Lung (tissue), 16 donors: Measurements from ENCODE around the gene DHFR. TPM values are rescaled to one million over a fixed set of nuclear protein-coding genes. Genes with fewer than 3 reads are reported as not detected.
A peak's percentile ranks its signal among the peaks of the same experiment; 100 is the strongest.

Source experiments
- ATAC-seq: fragments of 200-7000 bp; cut with Tn5 transposase; one replicate; pipeline ENCODE4 v1.9.1; 2020; ENCODE audit warnings: moderate number of reproducible peaks; ENCODE audit not compliant: insufficient read depth, low FRiP score
- DNase-seq, 3 donors: peaks; one replicate each; pipeline ENCODE4 v3.0.0-alpha.2; 2013 to 2017
- H3K27ac ChIP-seq, 2 donors: one replicate each; pipeline ENCODE4 v1.5.1; 2013; ENCODE audit warnings: mild to moderate bottlenecking in 2 of 2, moderate library complexity in 2 of 2, control low read depth in 1 of 2, inconsistent platforms in 1 of 2, low read depth in 1 of 2, low read length in 1 of 2
- H3K27me3 ChIP-seq, 3 donors: one replicate each; pipeline ENCODE4 v1.5.1; 2013; ENCODE audit warnings: low read length in 2 of 3; ENCODE audit not compliant: control insufficient read depth in 3 of 3, insufficient read depth in 3 of 3
- H3K36me3 ChIP-seq, 4 donors: one replicate each; pipeline ENCODE4 v1.5.1; 2013; ENCODE audit warnings: low read length in 4 of 4, mild to moderate bottlenecking in 1 of 4, moderate library complexity in 1 of 4; ENCODE audit not compliant: control insufficient read depth in 4 of 4, insufficient read depth in 4 of 4
- H3K4me1 ChIP-seq, 5 donors: one replicate each; pipeline ENCODE4 v1.5.1; 2013; ENCODE audit warnings: low read length in 5 of 5, mild to moderate bottlenecking in 2 of 5, moderate library complexity in 1 of 5; ENCODE audit not compliant: control insufficient read depth in 5 of 5, insufficient read depth in 5 of 5
- H3K4me3 ChIP-seq: one replicate; pipeline ENCODE4 v1.5.1; 2013; ENCODE audit warnings: mild to moderate bottlenecking, control low read depth, moderate library complexity
- H3K9ac ChIP-seq, 2 donors: one replicate each; pipeline ENCODE4 v1.5.1; 2013; ENCODE audit warnings: low read length in 2 of 2, control low read depth in 1 of 2; ENCODE audit not compliant: insufficient read depth in 1 of 2
- H3K9me3 ChIP-seq, 4 donors: one replicate each; pipeline ENCODE4 v1.5.1; 2013; ENCODE audit warnings: low read length in 3 of 4, mild to moderate bottlenecking in 1 of 4, moderate library complexity in 1 of 4; ENCODE audit not compliant: control insufficient read depth in 4 of 4, insufficient read depth in 3 of 4
- WGBS, 2 donors: extraction: QIAGEN DNeasy Blood & Tissue Kit; methylation state at CpG; one replicate each; pipeline ENCODE4 v1.1.7; 2013; 5-methylcytosine and 5-hydroxymethylcytosine counted together
- long read RNA-seq, 5 donors: transcript quantifications; one replicate each; lab custom pipeline, GENCODE V29; 2026
- polyA plus RNA-seq, 2 donors: library from polyadenylated mRNA; stranded (reverse); fragments of 200-250 nt; gene quantifications; one replicate each; pipeline ENCODE4 v1.2.1, GENCODE V29; 2013
- total RNA-seq, 2 donors: library from RNA; depleted of rRNA in 1 of 2; stranded (reverse); fragments of >200 nt in 1 of 2; gene quantifications; one replicate each; pipeline ENCODE4 v1.2.1, GENCODE V29; 2014 to 2021
- TF ChIP-seq, protein P1 (sequence below): IDR thresholded peaks from 2 replicates; pipeline ENCODE4 v1.5.1; 2012; ENCODE audit warnings: mild to moderate bottlenecking; ENCODE audit errors: control extremely low read depth, extremely low read depth
- donor health status: control.
- donor health status: control.
- donor health status: Bipolar disorder and iron deficiency.
- donor health status: healthy.
- donor health status: DM: yes; HTN: yes; CAD: no.

Gene DHFR
- total RNA-seq = 10 to 100 TPM; 11.9 to 16.0 TPM
- polyA plus RNA-seq = 10 to 100 TPM in 1 of 2 donors, 1 to 10 TPM in 1; 8.1 to 12.6 TPM
- long read RNA-seq, donor 1, transcript DHFR-201 (6 exons, 3,917 nt) = major isoform, 15 of 38 reads
- long read RNA-seq, donor 1, partial matches to known transcripts = 22 of 38 reads
- long read RNA-seq, donor 1, other reads (novel, unspliced or antisense) = 0 of 38 reads
- long read RNA-seq, donor 2, transcript DHFR-201 (6 exons, 3,917 nt) = major isoform, 7 of 7 reads
- long read RNA-seq, donor 2, partial matches to known transcripts = 0 of 7 reads
- long read RNA-seq, donor 2, other reads (novel, unspliced or antisense) = 0 of 7 reads
- long read RNA-seq, donor 3, transcript DHFR-201 (6 exons, 3,917 nt) = major isoform, 5 of 11 reads
- long read RNA-seq, donor 3, partial matches to known transcripts = 5 of 11 reads
- long read RNA-seq, donor 3, other reads (novel, unspliced or antisense) = 0 of 11 reads
- long read RNA-seq, donor 4, transcript DHFR-201 (6 exons, 3,917 nt) = major isoform, 11 of 11 reads
- long read RNA-seq, donor 4, partial matches to known transcripts = 0 of 11 reads
- long read RNA-seq, donor 4, other reads (novel, unspliced or antisense) = 0 of 11 reads
- long read RNA-seq, donor 5, transcript DHFR-201 (6 exons, 3,917 nt) = major isoform, 11 of 11 reads
- long read RNA-seq, donor 5, partial matches to known transcripts = 0 of 11 reads
- long read RNA-seq, donor 5, other reads (novel, unspliced or antisense) = 0 of 11 reads

GRCh38 chr5:80654391-80655230 is at the start of gene DHFR, which contains the start of gene MSH3:
Gene DHFR, minus strand, starts transcription at chr5:80654983. Its CDS starts 494 bp downstream, at chr5:80654489.
Gene MSH3, plus strand, starts transcription at chr5:80654652. Its CDS starts 76 bp downstream, at chr5:80654728.
- Histone ChIP-seq H3K4me1 (peaks cover 3 to 24% (median 6%) of the 10 kb centered on the region in 5 donors), H3K4me3 (peak within 1 kb of the TSS; percentile 81), H3K9me3 (no peaks in the 10 kb centered on the region), H3K36me3 (peaks cover 1 to 14% (median 6%) of the 10 kb centered on the region in 4 donors), H3K27me3 (no peaks in the 10 kb centered on the region), H3K27ac (peak within 1 kb of the TSS; percentile 94 to 98), H3K9ac (peak within 1 kb of the TSS; percentile 17 to 74)
- DNase-seq (peak; percentile 92 to 95 (median 92)), ATAC-seq (peak; percentile 80)
- 0 to 1% methylated on average over 38 to 74 of the region's 74 CpGs for WGBS, 2 donors
- TF ChIP-seq, protein P1, sequence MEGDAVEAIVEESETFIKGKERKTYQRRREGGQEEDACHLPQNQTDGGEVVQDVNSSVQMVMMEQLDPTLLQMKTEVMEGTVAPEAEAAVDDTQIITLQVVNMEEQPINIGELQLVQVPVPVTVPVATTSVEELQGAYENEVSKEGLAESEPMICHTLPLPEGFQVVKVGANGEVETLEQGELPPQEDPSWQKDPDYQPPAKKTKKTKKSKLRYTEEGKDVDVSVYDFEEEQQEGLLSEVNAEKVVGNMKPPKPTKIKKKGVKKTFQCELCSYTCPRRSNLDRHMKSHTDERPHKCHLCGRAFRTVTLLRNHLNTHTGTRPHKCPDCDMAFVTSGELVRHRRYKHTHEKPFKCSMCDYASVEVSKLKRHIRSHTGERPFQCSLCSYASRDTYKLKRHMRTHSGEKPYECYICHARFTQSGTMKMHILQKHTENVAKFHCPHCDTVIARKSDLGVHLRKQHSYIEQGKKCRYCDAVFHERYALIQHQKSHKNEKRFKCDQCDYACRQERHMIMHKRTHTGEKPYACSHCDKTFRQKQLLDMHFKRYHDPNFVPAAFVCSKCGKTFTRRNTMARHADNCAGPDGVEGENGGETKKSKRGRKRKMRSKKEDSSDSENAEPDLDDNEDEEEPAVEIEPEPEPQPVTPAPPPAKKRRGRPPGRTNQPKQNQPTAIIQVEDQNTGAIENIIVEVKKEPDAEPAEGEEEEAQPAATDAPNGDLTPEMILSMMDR = no peak

GRCh38 chr5:80704221-80704620 is 49.4 kb upstream of the DHFR start:
- no peak for DNase-seq
- Histone ChIP-seq H3K9ac (no peak overlapping the region), H3K4me1 (peaks cover 0 to 5% (median 0%) of the 10 kb centered on the region in 5 donors), H3K27ac (no peak overlapping the region), H3K27me3 (no peaks in the 10 kb centered on the region), H3K4me3 (no peak overlapping the region), H3K36me3 (peaks cover 0 to 16% (median 5%) of the 10 kb centered on the region in 4 donors), H3K9me3 (no peaks in the 10 kb centered on the region)
- TF ChIP-seq, protein P1 = no peak
- no peak for ATAC-seq
- WGBS, 2 donors = 89 to 95% methylated on average over 1 of the region's 1 CpG

GRCh38 chr5:80703747-80704146 is 49.0 kb upstream of the DHFR start:
- no peak overlapping the region for H3K9ac ChIP-seq
- ATAC-seq (no peak), DNase-seq (no peak)
- TF ChIP-seq, protein P1 = no peak
- H3K9me3 ChIP-seq = no peaks in the 10 kb centered on the region
- H3K4me1 ChIP-seq = peaks cover 0 to 5% (median 0%) of the 10 kb centered on the region in 5 donors
- no peak overlapping the region for H3K4me3 ChIP-seq
- no peaks in the 10 kb centered on the region for H3K27me3 ChIP-seq
- H3K27ac ChIP-seq = no peak overlapping the region
- WGBS, 2 donors = 75 to 79% methylated on average over 5 of the region's 5 CpGs
- H3K36me3 ChIP-seq = peaks cover 2 to 16% (median 5%) of the 10 kb centered on the region in 4 donors
